Sigmoid colon (tissue), 4 donors: ENCODE results near the gene PERM1.

Experiments
- CTCF ChIP-seq, 4 experiments: fragments of 450-650 bp in 3 of 4; fragments of 200-600 bp in 1 of 4; IDR thresholded peaks; one replicate each; pipeline ENCODE4 v1.5.1; 2016 to 2019; ENCODE audit warnings: antibody characterized with exemption in 4 of 4, mild to moderate bottlenecking in 3 of 4, moderate library complexity in 2 of 4
- EP300 ChIP-seq, 4 donors: sonication (generic); formaldehyde crosslinking; IDR thresholded peaks; one replicate each; pipeline ENCODE4 v1.6.1; 2017; ENCODE audit warnings: antibody characterized with exemption in 4 of 4
- POLR2A ChIP-seq, 2 donors: fragments of 450-650 bp; IDR thresholded peaks; one replicate each; pipeline ENCODE4 v1.6.1; 2016; ENCODE audit warnings: antibody characterized with exemption in 2 of 2, mild to moderate bottlenecking in 2 of 2, moderate library complexity in 2 of 2
- POLR2AphosphoS5 ChIP-seq, 4 donors: sonication (generic); formaldehyde crosslinking; IDR thresholded peaks; one replicate each; pipeline ENCODE4 v1.6.1; 2017; ENCODE audit warnings: antibody characterized with exemption in 4 of 4

DNA sequence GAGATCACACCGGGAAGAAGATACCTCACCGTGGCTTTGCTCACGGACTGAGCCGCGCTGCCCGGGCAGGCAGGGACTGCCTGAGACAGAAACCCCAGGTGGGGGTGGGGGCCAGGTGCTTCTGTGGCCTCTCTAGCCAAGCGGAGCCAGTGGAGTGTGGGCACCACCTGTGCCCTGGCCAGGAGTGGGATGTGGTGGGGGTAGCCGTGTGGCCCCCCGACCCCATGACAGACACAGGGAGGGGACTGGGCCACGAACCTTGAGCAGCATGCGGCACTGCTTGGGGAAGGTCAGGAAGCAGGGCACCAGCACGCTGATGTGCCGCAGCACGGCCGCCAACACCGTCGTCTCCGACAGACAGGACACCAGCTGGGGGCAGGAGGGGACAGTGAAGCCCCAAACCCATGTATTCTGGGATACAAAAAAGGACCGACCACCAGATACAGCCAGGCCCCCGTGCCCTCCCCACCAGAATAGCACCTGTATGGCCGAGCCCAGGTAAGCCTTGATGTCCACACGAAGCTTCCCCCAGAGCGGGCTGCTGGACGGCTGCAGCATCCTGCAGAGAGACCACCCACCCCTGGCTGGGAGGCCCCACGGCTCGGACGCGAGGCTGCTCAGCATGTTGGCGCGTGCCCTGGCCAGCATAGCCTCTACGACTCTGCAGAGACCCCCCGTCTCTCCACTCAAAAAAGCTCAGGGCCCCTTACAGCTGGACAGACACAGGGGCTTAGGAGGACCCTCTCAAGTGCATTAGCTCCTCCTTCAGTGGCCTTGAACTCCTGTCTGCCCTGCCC is 28.2 kb downstream of the PERM1 start:
- TF ChIP-seq POLR2A (IDR thresholded peaks at IDR 0.05) = no peak
- no peak for TF ChIP-seq CTCF (IDR thresholded peaks at IDR 0.05)
- no peak for TF ChIP-seq POLR2AphosphoS5 (IDR thresholded peaks at IDR 0.05)
- no peak for TF ChIP-seq EP300 (IDR thresholded peaks at IDR 0.05)
